HUES6 (cell line): ENCODE results near the gene PCYT2.

Experiments
- H3K27ac ChIP-seq: 2 replicates; pipeline ENCODE4 v1.7.0; 2013; ENCODE audit warnings: low read depth, mild to moderate bottlenecking, low read length, inconsistent platforms
- H3K27me3 ChIP-seq: 2 replicates; pipeline ENCODE4 v1.6.1; 2013; ENCODE audit warnings: low read length; ENCODE audit not compliant: control insufficient read depth, insufficient read depth
- H3K36me3 ChIP-seq: 2 replicates; pipeline ENCODE4 v1.6.1; 2013; ENCODE audit warnings: low read length; ENCODE audit not compliant: control insufficient read depth, insufficient read depth
- H3K4me1 ChIP-seq: 2 replicates; pipeline ENCODE4 v1.6.1; 2013; ENCODE audit warnings: low read length; ENCODE audit not compliant: control insufficient read depth, insufficient read depth
- H3K4me3 ChIP-seq: 2 replicates; pipeline ENCODE4 v1.5.1; 2013; ENCODE audit warnings: low read depth, low read length
- H3K9ac ChIP-seq: one replicate; pipeline ENCODE4 v1.6.1; 2013; ENCODE audit warnings: mild to moderate bottlenecking, low read length
- H3K9me3 ChIP-seq: 2 replicates; pipeline ENCODE4 v1.6.1; 2013; ENCODE audit warnings: low read depth, low read length; ENCODE audit not compliant: control insufficient read depth, insufficient read depth

Gene PCYT2

GRCh38 chr17:81865733-81866439 lies 45.3 kb downstream of the PCYT2 start:
- Histone ChIP-seq H3K4me3 (no peak overlapping the region), H3K9ac (no peak overlapping the region), H3K27ac (no peak overlapping the region), H3K36me3 (peaks cover 53% of the 10 kb centered on the region), H3K27me3 (no peaks in the 10 kb centered on the region), H3K4me1 (peaks cover 38% of the 10 kb centered on the region), H3K9me3 (no peaks in the 10 kb centered on the region)

DNA sequence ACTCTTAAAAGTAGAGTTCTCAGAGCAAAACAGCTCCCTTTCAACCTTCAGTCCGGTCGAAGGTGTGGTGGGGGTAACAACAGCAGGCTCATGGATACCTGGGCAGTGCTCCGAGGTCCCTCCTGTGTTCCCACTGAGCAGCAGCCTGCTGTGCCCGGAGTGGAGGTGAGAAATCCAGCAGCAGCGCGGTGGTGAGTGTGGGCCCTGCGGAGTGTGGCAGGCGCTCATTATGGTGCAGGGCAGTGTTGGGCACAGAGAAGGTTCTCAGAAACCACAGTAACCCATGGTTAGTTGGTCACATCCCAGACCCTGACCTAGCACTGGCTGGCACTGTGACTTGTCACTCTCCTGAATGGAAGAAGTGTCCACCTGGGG lies 45.9 kb downstream of the PCYT2 start:
- peaks cover 38% of the 10 kb centered on the region for H3K4me1 ChIP-seq
- no peak overlapping the region for H3K4me3 ChIP-seq
- no peaks in the 10 kb centered on the region for H3K9me3 ChIP-seq
- no peaks in the 10 kb centered on the region for H3K27me3 ChIP-seq
- peaks cover 53% of the 10 kb centered on the region for H3K36me3 ChIP-seq
- H3K9ac ChIP-seq = no peak overlapping the region
- H3K27ac ChIP-seq = no peak overlapping the region

GRCh38 chr17:81863833-81864768 lies 47.1 kb downstream of the PCYT2 start:
- Histone ChIP-seq H3K9me3 (no peaks in the 10 kb centered on the region), H3K27ac (no peak overlapping the region), H3K27me3 (no peaks in the 10 kb centered on the region), H3K9ac (no peak overlapping the region), H3K4me3 (no peak overlapping the region), H3K36me3 (peaks cover 50% of the 10 kb centered on the region), H3K4me1 (peaks cover 33% of the 10 kb centered on the region)

DNA sequence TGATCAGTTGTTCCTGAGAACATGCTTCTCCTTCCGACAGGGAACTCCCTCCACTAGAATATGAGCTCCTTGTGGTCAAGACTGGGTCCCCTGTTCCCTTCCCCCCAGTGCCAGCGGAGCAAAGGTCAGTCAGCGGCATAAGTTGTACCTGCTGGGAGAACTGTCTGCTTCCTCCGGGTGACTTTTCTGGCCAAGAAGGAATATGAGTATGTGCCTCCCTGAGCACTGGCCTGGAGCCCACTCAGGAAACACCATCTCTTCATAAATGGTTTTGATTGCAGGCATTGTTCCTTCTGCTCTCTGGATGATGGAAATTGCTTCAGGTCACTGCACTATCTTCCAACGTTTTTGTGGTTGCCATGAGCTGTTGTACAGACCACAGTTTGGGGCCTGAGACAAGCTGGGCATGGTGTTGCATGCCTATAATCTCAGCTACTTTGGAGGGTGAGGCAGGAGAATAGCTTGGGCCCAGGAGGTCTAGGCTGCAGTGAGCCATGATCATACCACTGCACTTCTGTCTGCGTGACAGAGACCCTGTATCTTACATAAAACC lies 48.0 kb downstream of the PCYT2 start:
- no peak overlapping the region for H3K4me3 ChIP-seq
- no peaks in the 10 kb centered on the region for H3K9me3 ChIP-seq
- H3K27me3 ChIP-seq = no peaks in the 10 kb centered on the region
- H3K36me3 ChIP-seq = peaks cover 52% of the 10 kb centered on the region
- H3K9ac ChIP-seq = no peak overlapping the region
- peaks cover 28% of the 10 kb centered on the region for H3K4me1 ChIP-seq
- no peak overlapping the region for H3K27ac ChIP-seq

DNA sequence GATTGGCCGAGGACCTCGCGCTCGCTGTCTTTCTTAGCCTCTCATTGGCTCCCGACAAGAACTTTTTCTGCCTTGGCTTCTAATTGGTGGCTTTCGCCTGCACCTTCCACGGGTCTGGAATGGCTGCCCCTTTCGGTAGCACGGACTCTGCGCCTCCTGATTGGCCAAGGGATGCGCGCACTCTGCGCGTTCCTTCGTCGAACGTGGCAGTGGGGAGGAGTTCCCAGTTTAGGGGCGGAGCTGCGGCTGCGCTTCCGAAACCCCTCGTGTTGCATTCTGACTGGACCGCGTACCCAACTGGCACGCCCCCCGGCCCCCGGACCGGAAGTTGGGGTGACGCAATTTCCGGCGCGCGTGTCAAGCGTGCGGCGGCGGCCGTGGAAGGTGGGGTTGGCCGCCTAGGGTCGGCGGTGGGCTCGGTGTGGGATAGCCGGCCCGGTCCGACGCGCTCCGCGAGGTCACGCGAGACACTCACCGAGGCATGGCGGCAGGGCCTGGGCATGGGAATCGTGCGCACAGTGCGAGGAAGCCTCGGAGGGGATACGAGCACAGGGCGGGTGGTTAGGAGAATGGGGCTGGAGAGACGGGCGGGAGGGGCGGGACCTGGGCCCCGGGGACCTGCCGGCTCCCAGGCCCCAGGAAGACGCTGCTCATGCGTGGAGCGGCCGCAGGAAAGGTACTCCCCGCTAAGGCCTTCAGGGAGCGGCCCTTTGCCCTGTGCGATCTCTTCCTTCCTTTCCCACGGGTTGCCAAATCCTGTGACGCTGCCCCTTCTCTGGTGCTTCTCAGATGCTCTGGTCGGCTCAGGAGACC lies 50.2 kb downstream of the PCYT2 start:
- H3K27ac ChIP-seq = peak overlapping the region; percentile 77
- H3K36me3 ChIP-seq = peaks cover 56% of the 10 kb centered on the region
- peak overlapping the region; percentile 95 for H3K4me3 ChIP-seq
- H3K9me3 ChIP-seq = no peaks in the 10 kb centered on the region
- no peaks in the 10 kb centered on the region for H3K27me3 ChIP-seq
- H3K4me1 ChIP-seq = peaks cover 9% of the 10 kb centered on the region
- H3K9ac ChIP-seq = peak overlapping the region; percentile 92

DNA sequence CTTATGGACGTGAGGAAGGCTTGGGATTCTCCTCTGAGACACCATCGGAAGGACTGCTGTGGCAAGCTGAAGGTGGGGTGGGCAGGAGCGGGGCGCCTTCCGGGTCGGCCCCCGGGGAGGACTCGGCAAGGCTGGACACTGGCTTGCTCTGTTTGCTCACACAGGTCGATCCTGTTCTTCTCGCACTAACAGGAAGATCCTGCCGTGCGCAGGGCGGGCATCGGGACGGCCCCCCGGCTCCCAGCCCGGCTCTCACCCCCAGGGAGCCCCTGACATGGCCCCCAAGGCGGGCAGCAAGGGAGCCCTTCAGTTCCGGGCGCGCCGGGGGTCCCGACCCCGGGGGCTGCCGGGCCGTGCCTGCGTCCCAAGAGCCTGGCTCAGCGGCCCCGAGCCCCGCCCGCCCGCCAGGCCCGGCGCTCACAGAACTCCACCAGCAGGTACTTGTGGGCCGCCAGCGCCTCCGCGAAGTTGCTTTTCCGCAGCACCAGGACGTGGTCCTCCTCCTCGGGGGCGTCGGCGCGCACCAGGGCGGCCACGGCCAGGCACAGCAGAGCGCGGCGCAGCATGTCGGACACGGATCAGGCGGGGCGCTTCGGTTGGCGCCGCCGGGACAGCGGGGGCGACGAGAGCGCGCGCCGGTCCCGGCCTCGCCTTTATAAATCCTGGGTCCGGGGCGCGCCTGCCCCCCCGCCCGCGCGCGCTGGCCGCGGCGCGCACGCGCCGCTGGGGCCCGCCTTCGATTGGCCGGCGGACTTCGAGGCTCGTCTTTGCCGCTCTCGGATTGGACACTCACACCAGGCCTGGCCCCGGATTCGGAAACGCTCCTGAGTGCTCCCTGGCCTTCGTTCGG lies 51.1 kb downstream of the PCYT2 start, which contains the start of gene P4HB:
Gene P4HB (minus strand): TSS at position 630 of the 850 bp plus-strand sequence. CDS start 64 bp downstream, at position 566.
- Histone ChIP-seq H3K4me1 (peaks cover 9% of the 10 kb centered on the region), H3K9me3 (no peaks in the 10 kb centered on the region), H3K9ac (peak within 1 kb of the TSS; percentile 92), H3K27ac (peak within 1 kb of the TSS; percentile 93), H3K27me3 (no peaks in the 10 kb centered on the region), H3K4me3 (peak within 1 kb of the TSS; percentile 95), H3K36me3 (peaks cover 56% of the 10 kb centered on the region)

DNA sequence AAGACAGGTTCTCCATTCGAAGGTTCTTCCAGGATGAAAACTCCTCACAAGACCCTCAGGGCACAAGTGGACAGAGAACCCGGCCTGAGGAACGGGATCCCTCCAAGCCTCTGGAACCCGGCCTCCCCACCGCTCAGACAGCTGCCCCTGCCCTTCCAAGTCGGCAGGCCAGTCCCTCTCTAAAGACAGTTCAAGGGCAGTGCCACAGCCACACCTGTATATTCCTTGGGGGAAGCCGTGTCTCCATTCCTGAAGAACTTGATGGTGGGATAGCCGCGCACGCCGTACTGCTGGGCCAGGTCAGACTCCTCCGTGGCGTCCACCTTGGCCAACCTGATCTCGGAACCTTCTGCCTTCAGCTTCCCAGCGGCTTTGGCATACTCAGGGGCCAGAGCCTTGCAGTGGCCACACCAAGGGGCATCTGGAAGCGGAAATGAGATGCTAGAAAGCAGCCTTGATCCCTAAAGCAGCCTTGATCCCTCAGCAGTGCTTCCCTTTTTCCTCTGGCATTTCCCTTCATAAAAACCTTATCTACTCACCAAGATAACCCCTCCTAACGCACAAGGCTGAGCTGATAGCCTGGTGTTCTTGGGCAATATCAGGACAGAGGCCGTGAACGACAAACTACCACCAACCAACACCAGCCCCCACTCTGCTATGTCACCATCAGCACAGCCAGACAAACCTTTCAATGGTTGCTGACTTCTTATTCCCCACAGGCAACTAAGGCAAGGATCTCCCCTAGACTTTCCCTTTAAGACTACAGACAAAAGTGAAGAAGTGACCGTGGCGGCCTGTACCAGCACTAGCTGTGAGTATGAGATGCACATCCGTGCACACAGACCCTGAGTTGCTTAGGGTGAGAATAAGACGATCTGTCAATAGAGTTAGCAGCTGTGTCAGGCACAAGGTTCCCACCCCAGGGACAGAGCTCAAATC lies 52.0 kb downstream of the PCYT2 start:
- Histone ChIP-seq H3K36me3 (peaks cover 58% of the 10 kb centered on the region), H3K9ac (peak overlapping the region; percentile 90), H3K27ac (peak overlapping the region; percentile 93; the same call in 1 of the 2 replicates), H3K9me3 (no peaks in the 10 kb centered on the region), H3K4me3 (peak overlapping the region; percentile 86), H3K4me1 (peaks cover 9% of the 10 kb centered on the region), H3K27me3 (no peaks in the 10 kb centered on the region)

DNA sequence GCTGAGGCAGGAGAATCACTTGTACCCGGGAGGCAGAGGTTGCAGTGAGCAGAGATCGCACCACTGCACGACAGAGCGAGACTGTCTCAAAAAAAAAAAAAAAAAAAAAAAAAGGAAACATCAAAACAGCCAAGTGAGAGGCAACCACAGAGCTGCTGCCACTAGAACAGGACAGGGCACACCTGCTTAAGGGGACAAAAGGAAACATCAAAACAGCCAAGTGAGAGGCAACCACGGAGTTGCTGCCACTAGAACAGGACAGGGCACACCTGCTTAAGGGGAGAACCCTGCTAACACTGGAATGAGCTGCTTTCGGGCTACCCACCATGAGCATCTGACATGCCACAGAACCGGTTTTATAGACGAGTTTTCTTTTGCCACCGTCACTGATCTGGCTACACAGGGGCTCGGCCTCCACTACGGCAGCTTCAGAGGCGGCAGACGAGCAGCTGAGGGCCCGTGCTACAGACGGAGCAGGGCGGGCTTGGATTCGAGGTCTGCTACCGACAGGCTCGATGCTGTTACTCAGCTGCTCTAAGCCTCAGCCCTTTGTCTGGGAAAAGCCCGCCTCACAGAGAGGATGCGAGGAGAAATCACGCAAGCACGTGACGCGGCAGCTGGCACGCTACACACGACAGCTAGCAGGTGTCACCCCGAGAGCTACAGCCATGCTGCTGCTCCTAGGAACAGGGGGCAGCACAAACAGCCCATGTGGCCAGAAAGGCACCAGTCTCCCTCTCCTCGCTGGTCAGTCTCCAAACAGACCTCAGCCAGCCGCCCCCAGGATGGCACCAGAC lies 52.8 kb downstream of the PCYT2 start:
- peak overlapping the region; percentile 90 for H3K9ac ChIP-seq
- H3K27ac ChIP-seq = no peak overlapping the region
- H3K36me3 ChIP-seq = peaks cover 58% of the 10 kb centered on the region

More for the DNA sequence above, 52.8 kb downstream of the PCYT2 start:
- peak overlapping the region; percentile 86; the same call in 1 of the 2 replicates for H3K4me3 ChIP-seq
- peaks cover 9% of the 10 kb centered on the region for H3K4me1 ChIP-seq
- H3K27me3 ChIP-seq = no peaks in the 10 kb centered on the region
- no peaks in the 10 kb centered on the region for H3K9me3 ChIP-seq
